ENCODE measurements around the gene IQCN. TPM values are rescaled to one million over a fixed set of nuclear protein-coding genes. Genes with fewer than 3 reads are reported as not detected.
A peak's percentile ranks its signal among the peaks of the same experiment; 100 is the strongest.

IQCN gene
- total RNA-seq, 2 experiments from 2014 or later, result 18.1 to 18.7 TPM

GRCh38 chr19:18317961-18318800 is 43.9 kb upstream of the IQCN start:
- POLR2A ChIA-PET, result interaction anchor here (0.7 to 13.9 kb wide), 7 partner anchors 8 to 43 kb away, joined by 3 to 761 read pairs (median 4); partner anchors contain the start of gene JUND
- peak in 11 of 14 experiments; percentile 24 to 78 (median 54) for DNase-seq
- H3K9me3 Mint-ChIP-seq, result no peaks in the 10 kb centered on the region
- H3K4me1 Mint-ChIP-seq (ENCODE audit: low read depth), result peaks cover 51% of the 10 kb centered on the region
- no peaks in the 10 kb centered on the region for H3K9me3 ChIP-seq (ENCODE audit: control insufficient read depth in 1 of 2, insufficient read depth in 1 of 2, low read length in 2 of 2)
- H3K4me1 ChIP-seq (ENCODE audit: insufficient read depth, low read length), result peaks cover 75% of the 10 kb centered on the region
- intact Hi-C loops (cut with DNase I, micrococcal nuclease), result no loop called here
- peak; percentile 61 for ATAC-seq (ENCODE audit: poor library complexity)
- H3K4me3 ChIP-seq (ENCODE audit: low read length), result peak overlapping the region; percentile 40
- peak overlapping the region; percentile 84 for H3K4me3 Mint-ChIP-seq
- peak overlapping the region; percentile 90 for H3K27ac Mint-ChIP-seq
- H3K27me3 Mint-ChIP-seq, result no peaks in the 10 kb centered on the region
- CTCF ChIA-PET, result interaction anchor here (1.2 to 19.5 kb wide), 4 partner anchors 10 to 126 kb away, joined by 3 to 340 read pairs (median 8); partner anchors contain the start of gene JUND
- no peak for TF ChIP-seq CTCF (IDR thresholded peaks at IDR 0.05)
- H3K36me3 Mint-ChIP-seq (ENCODE audit: low read depth), result peaks cover 25% of the 10 kb centered on the region
- H3K36me3 ChIP-seq (ENCODE audit: insufficient read depth, low read length), result peaks cover 12% of the 10 kb centered on the region
- H3K27ac ChIP-seq (ENCODE audit: low read depth in 1 of 2, low read length in 2 of 2), result peak overlapping the region; percentile 87 to 92
- H3K27me3 ChIP-seq (ENCODE audit: control insufficient read depth in 1 of 2, insufficient read depth in 2 of 2, low read length in 2 of 2), result no peaks in the 10 kb centered on the region

GRCh38 chr19:18313398-18313797 is 39.1 kb upstream of the IQCN start:
- no peaks in the 10 kb centered on the region for H3K27me3 Mint-ChIP-seq
- peaks cover 48% of the 10 kb centered on the region for H3K4me1 ChIP-seq (ENCODE audit: insufficient read depth, low read length)
- no peaks in the 10 kb centered on the region for H3K27me3 ChIP-seq (ENCODE audit: control insufficient read depth in 1 of 2, insufficient read depth in 2 of 2, low read length in 2 of 2)
- H3K9me3 Mint-ChIP-seq, result no peaks in the 10 kb centered on the region
- no peak overlapping the region for H3K4me3 Mint-ChIP-seq
- H3K27ac ChIP-seq (ENCODE audit: low read depth in 1 of 2, low read length in 2 of 2), result peak overlapping the region in 1 of 2 donors; percentile 43
- DNase-seq, result no peak
- ChIA-PET POLR2A (interaction anchor here (1.7 to 13.9 kb wide), 2 partner anchors 10 to 28 kb away, joined by 4 to 761 read pairs; partner anchors contain the start of gene JUND), CTCF (no interaction called here)
- no peak overlapping the region for H3K27ac Mint-ChIP-seq
- peaks cover 11% of the 10 kb centered on the region for H3K4me1 Mint-ChIP-seq (ENCODE audit: low read depth)
- H3K36me3 Mint-ChIP-seq (ENCODE audit: low read depth), result peaks cover 40% of the 10 kb centered on the region
- intact Hi-C loops (cut with DNase I, micrococcal nuclease), result no loop called here
- peaks cover 40% of the 10 kb centered on the region for H3K36me3 ChIP-seq (ENCODE audit: insufficient read depth, low read length)
- H3K4me3 ChIP-seq (ENCODE audit: low read length), result no peak overlapping the region
- TF ChIP-seq CTCF (IDR thresholded peaks at IDR 0.05), result no peak
- H3K9me3 ChIP-seq (ENCODE audit: control insufficient read depth in 1 of 2, insufficient read depth in 1 of 2, low read length in 2 of 2), result no peaks in the 10 kb centered on the region
- ATAC-seq (ENCODE audit: poor library complexity), result no peak

- Histone ChIP-seq H3K9me3 (ENCODE audit: control insufficient read depth in 1 of 2, insufficient read depth in 1 of 2, low read length in 2 of 2) (peaks cover 0 to 6% of the 10 kb centered on the region in 2 experiments), H3K4me3 (ENCODE audit: low read length) (no peak overlapping the region), H3K27ac (ENCODE audit: low read depth in 1 of 2, low read length in 2 of 2) (no peak overlapping the region), H3K4me1 (ENCODE audit: insufficient read depth, low read length) (peaks cover 48% of the 10 kb centered on the region), H3K27me3 (ENCODE audit: control insufficient read depth in 1 of 2, insufficient read depth in 2 of 2, low read length in 2 of 2) (no peaks in the 10 kb centered on the region), H3K36me3 (ENCODE audit: insufficient read depth, low read length) (peaks cover 52% of the 10 kb centered on the region)
- Mint-ChIP-seq H3K27me3 (no peaks in the 10 kb centered on the region), H3K27ac (no peak overlapping the region), H3K36me3 (ENCODE audit: low read depth) (peaks cover 43% of the 10 kb centered on the region), H3K4me1 (ENCODE audit: low read depth) (peaks cover 6% of the 10 kb centered on the region), H3K4me3 (no peak overlapping the region), H3K9me3 (no peaks in the 10 kb centered on the region)
- DNase-seq (no peak), ATAC-seq (ENCODE audit: poor library complexity) (no peak)
- no peak for TF ChIP-seq CTCF (IDR thresholded peaks at IDR 0.05)
- ChIA-PET CTCF (interaction anchor here (0.9 kb wide), 1 partner anchor 32 kb away, joined by 3 read pairs; no protein-coding TSS in a partner anchor), POLR2A (interaction anchor here (1.7 to 13.9 kb wide), 2 partner anchors 8 to 26 kb away, joined by 4 to 761 read pairs; partner anchors contain the start of gene JUND)
- intact Hi-C loops (cut with DNase I, micrococcal nuclease), result no loop called here
These were observed 37.9 kb upstream of the IQCN start for GRCh38 chr19:18312092-18312534.

Measured in CD4-positive, alpha-beta T cell (primary cell).